Measurements from ENCODE around the gene UNK. TPM values are rescaled to one million over a fixed set of nuclear protein-coding genes. Genes with fewer than 3 reads are reported as not detected.
A peak's percentile ranks its signal among the peaks of the same experiment; 100 is the strongest.

UNK gene
- total and polyA plus RNA-seq, 2 of the 13 experiments (the other 11 are each of a cell fraction or from before 2014, with no cell fraction given), result 31.6 to 33.0 TPM

DNA sequence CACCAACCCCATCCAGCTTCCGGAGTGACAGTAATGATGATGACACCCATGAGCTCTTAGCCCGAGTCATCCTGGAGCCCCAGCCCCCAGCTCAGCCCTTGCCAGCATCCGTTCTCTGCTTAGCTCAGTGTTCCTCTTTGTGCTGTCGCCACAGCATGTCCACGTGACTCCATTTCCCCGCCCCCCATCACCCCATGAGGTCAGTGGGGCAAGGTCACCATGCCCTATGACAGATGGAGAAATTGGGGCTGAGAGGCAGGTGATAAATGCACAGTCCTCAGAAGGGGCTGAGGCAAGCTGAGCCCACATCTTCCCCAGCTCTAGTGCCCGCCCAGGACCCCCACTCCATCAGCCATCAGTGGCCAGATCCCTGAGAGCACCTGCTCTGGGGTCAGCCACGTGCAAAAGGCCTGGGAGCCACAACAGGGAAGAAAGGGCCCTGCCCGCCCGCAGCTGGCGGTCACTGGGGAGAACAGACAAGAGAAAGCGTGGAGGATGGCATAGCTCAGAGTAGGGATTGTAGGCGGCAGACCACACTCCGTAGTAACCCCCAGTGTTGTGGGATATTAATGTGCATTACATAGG lies 46.3 kb upstream of the UNK start (continued):
- no peak for TF ChIP-seq ZNF562 (CRISPR knock-in tag; IDR thresholded peaks at IDR 0.05; ENCODE audit: borderline replicate concordance)
- TF ChIP-seq ZNF782 (CRISPR knock-in tag; IDR thresholded peaks at IDR 0.05; ENCODE audit: borderline replicate concordance), result peak; percentile 63; the same call in 1 of the 2 replicates
- TF ChIP-seq ZNF552 (CRISPR knock-in tag; IDR thresholded peaks at IDR 0.05; ENCODE audit: borderline replicate concordance), result peak; percentile 43; the same call in 1 of the 2 replicates
- no peak for TF ChIP-seq HNRNPH1 (optimal IDR thresholded peaks at IDR 0.05; ENCODE audit: low read depth, low read length)
- TF ChIP-seq ZNF17 (CRISPR knock-in tag; IDR thresholded peaks at IDR 0.05), result no peak
- no peak for TF ChIP-seq ZSCAN30 (CRISPR knock-in tag; IDR thresholded peaks at IDR 0.05)
- TF ChIP-seq RFXANK (CRISPR knock-in tag; IDR thresholded peaks at IDR 0.05), result no peak
- peak; percentile 48; the same call in 1 of the 2 replicates for TF ChIP-seq HNF4A (CRISPR knock-in tag; IDR thresholded peaks at IDR 0.05)
- peak; percentile 72 for TF ChIP-seq CREB1 (IDR thresholded peaks at IDR 0.05)
- no peak for TF ChIP-seq CREB1 (CRISPR knock-in tag; IDR thresholded peaks at IDR 0.05)
- TF ChIP-seq ELF4 (CRISPR knock-in tag; IDR thresholded peaks at IDR 0.05; ENCODE audit: borderline replicate concordance), result no peak
- TF ChIP-seq ARNTL (CRISPR knock-in tag; IDR thresholded peaks at IDR 0.05), result peak; percentile 97
- no peak for TF ChIP-seq ZNF44 (CRISPR knock-in tag; IDR thresholded peaks at IDR 0.05)
- no peak for TF ChIP-seq HMGA1 (CRISPR knock-in tag; conservative IDR thresholded peaks at IDR 0.05)
- 0 out of 2 replicates have a peak, but pooled peaks have one; percentile 28 for TF ChIP-seq ZSCAN9 (CRISPR knock-in tag; IDR thresholded peaks at IDR 0.05; ENCODE audit: borderline replicate concordance)
- no peak for TF ChIP-seq SRSF9 (IDR thresholded peaks at IDR 0.05; ENCODE audit: borderline replicate concordance, insufficient read depth, low read depth, low read length, poor library complexity, severe bottlenecking)
- no peak for TF ChIP-seq ZFAT (CRISPR knock-in tag; conservative IDR thresholded peaks at IDR 0.05)
- TF ChIP-seq, protein P1, sequence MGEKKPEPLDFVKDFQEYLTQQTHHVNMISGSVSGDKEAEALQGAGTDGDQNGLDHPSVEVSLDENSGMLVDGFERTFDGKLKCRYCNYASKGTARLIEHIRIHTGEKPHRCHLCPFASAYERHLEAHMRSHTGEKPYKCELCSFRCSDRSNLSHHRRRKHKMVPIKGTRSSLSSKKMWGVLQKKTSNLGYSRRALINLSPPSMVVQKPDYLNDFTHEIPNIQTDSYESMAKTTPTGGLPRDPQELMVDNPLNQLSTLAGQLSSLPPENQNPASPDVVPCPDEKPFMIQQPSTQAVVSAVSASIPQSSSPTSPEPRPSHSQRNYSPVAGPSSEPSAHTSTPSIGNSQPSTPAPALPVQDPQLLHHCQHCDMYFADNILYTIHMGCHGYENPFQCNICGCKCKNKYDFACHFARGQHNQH (CRISPR knock-in tag; IDR thresholded peaks at IDR 0.05), result peak; percentile 40; the same call in 1 of the 2 replicates
- TF ChIP-seq ZNF619 (CRISPR knock-in tag; IDR thresholded peaks at IDR 0.05), result no peak
- TF ChIP-seq KLF16 (CRISPR knock-in tag; IDR thresholded peaks at IDR 0.05), result peak in 1 of 2 experiments; percentile 43; a peak in 1 of 4 replicates
- peak; percentile 49; the same call in 1 of the 2 replicates for TF ChIP-seq JUND (CRISPR knock-in tag; IDR thresholded peaks at IDR 0.05)
- TF ChIP-seq, protein P2, sequence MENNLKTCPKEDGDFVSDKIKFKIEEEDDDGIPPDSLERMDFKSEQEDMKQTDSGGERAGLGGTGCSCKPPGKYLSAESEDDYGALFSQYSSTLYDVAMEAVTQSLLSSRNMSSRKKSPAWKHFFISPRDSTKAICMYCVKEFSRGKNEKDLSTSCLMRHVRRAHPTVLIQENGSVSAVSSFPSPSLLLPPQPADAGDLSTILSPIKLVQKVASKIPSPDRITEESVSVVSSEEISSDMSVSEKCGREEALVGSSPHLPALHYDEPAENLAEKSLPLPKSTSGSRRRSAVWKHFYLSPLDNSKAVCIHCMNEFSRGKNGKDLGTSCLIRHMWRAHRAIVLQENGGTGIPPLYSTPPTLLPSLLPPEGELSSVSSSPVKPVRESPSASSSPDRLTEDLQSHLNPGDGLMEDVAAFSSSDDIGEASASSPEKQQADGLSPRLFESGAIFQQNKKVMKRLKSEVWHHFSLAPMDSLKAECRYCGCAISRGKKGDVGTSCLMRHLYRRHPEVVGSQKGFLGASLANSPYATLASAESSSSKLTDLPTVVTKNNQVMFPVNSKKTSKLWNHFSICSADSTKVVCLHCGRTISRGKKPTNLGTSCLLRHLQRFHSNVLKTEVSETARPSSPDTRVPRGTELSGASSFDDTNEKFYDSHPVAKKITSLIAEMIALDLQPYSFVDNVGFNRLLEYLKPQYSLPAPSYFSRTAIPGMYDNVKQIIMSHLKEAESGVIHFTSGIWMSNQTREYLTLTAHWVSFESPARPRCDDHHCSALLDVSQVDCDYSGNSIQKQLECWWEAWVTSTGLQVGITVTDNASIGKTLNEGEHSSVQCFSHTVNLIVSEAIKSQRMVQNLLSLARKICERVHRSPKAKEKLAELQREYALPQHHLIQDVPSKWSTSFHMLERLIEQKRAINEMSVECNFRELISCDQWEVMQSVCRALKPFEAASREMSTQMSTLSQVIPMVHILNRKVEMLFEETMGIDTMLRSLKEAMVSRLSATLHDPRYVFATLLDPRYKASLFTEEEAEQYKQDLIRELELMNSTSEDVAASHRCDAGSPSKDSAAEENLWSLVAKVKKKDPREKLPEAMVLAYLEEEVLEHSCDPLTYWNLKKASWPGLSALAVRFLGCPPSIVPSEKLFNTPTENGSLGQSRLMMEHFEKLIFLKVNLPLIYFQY (CRISPR knock-in tag; IDR thresholded peaks at IDR 0.05; ENCODE audit: borderline replicate concordance), result no peak
- peak; percentile 73; the same call in 1 of the 2 replicates for TF ChIP-seq SMAD3 (CRISPR knock-in tag; IDR thresholded peaks at IDR 0.05)
- 0 out of 2 replicates have a peak, but pooled peaks have one; percentile 27 for TF ChIP-seq HDAC2 (CRISPR knock-in tag; IDR thresholded peaks at IDR 0.05)
- TF ChIP-seq ZKSCAN5 (CRISPR knock-in tag; IDR thresholded peaks at IDR 0.05), result no peak
- TF ChIP-seq ZNF614 (CRISPR knock-in tag; IDR thresholded peaks at IDR 0.05; ENCODE audit: borderline replicate concordance), result peak; percentile 44; the same call in 1 of the 2 replicates
- TF ChIP-seq MAF1 (CRISPR knock-in tag; IDR thresholded peaks at IDR 0.05; ENCODE audit: borderline replicate concordance), result no peak
- TF ChIP-seq GLI4 (CRISPR knock-in tag; IDR thresholded peaks at IDR 0.05; ENCODE audit: borderline replicate concordance), result no peak

Data from HepG2 (cell line).